ENCODE data around the gene MGAT4A. TPM values are rescaled to one million over a fixed set of nuclear protein-coding genes. Genes with fewer than 3 reads are reported as not detected.

Gene MGAT4A
- total and polyA plus RNA-seq, 2 experiments from 2014 or later: 4.4 to 5.6 TPM

GRCh38 chr2:98658816-98659490 is 72.0 kb downstream of the MGAT4A start (continued):
- no peak for TF ChIP-seq CTCF (conservative IDR thresholded peaks at IDR 0.05; ENCODE audit: low read depth in 2 of 2)

DNA sequence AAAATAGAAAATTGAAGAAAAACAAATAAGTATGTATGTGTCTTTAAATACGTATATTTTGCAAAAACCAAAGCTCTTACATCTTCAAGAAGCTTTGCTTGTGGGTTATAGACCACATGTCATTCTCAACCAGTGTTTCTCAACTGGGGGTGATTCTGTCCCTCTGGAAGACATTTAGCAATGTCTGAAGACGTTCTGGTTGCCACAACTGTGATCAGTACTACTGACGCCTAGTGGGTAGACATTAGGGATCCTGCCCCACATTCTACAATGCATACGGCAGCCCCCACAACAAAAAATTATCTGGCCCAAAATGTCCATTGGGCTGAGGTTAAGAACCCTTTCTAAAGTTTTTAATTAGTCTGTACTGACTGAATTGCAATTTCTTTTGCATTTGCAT is 74.1 kb downstream of the MGAT4A start:
- no peaks in the 10 kb centered on the region for H3K27me3 ChIP-seq (ENCODE audit: insufficient read depth)
- no peak for TF ChIP-seq CTCF (conservative IDR thresholded peaks at IDR 0.05; ENCODE audit: low read depth in 2 of 2)
- Mint-ChIP-seq H3K4me1 (no peaks in the 10 kb centered on the region; the same call in 2 of the 3 replicates), H3K4me3 (no peak overlapping the region), H3K9me3 (peaks cover 3% of the 10 kb centered on the region; the same call in 2 of the 3 replicates), H3K36me3 (ENCODE audit: low read depth) (no peaks in the 10 kb centered on the region; the same call in 2 of the 3 replicates), H3K27ac (no peak overlapping the region), H3K27me3 (ENCODE audit: insufficient read depth, low read depth, poor library complexity) (no peaks in the 10 kb centered on the region)
- no peaks in the 10 kb centered on the region for H3K36me3 ChIP-seq (ENCODE audit: insufficient read depth)
- no peaks in the 10 kb centered on the region for H4K20me1 ChIP-seq (replicated peaks; ENCODE audit: insufficient read depth)
- no peak for ATAC-seq
- H3K4me3 ChIP-seq: no peak overlapping the region
- no peaks in the 10 kb centered on the region for H3K79me2 ChIP-seq (replicated peaks; ENCODE audit: insufficient read depth)
- no peak overlapping the region for H3K4me2 ChIP-seq
- H3K4me1 ChIP-seq (ENCODE audit: insufficient read depth): no peaks in the 10 kb centered on the region
- 0 out of 2 replicates have a peak, but pooled peaks cover 4% of the 10 kb centered on the region for H3K9me2 ChIP-seq (ENCODE audit: insufficient read depth)
- no peak for DNase-seq (ENCODE audit: low spot score)
- no peak overlapping the region for H2AFZ ChIP-seq
- no peak overlapping the region for H3K27ac ChIP-seq (ENCODE audit: low read depth)
- no peaks in the 10 kb centered on the region for H3F3A ChIP-seq (replicated peaks; ENCODE audit: low read depth)

GRCh38 chr2:98654699-98655495 is 76.0 kb downstream of the MGAT4A start:
- no peaks in the 10 kb centered on the region for H3K79me2 ChIP-seq (replicated peaks; ENCODE audit: insufficient read depth)
- H3K9me2 ChIP-seq (ENCODE audit: insufficient read depth): 0 out of 2 replicates have a peak, but pooled peaks cover 4% of the 10 kb centered on the region
- no peak for ATAC-seq
- no peaks in the 10 kb centered on the region; the same call in 2 of the 3 replicates for H3K4me1 Mint-ChIP-seq
- H3K36me3 Mint-ChIP-seq (ENCODE audit: low read depth): no peaks in the 10 kb centered on the region
- no peaks in the 10 kb centered on the region for H3K4me1 ChIP-seq (ENCODE audit: insufficient read depth)
- no peak for DNase-seq (ENCODE audit: low spot score)
- no peak overlapping the region for H3K27ac Mint-ChIP-seq
- no peaks in the 10 kb centered on the region for H4K20me1 ChIP-seq (replicated peaks; ENCODE audit: insufficient read depth)
- no peak overlapping the region for H3K4me3 Mint-ChIP-seq
- no peaks in the 10 kb centered on the region; the same call in 1 of the 3 replicates for H3K9me3 Mint-ChIP-seq
- no peaks in the 10 kb centered on the region for H3F3A ChIP-seq (replicated peaks; ENCODE audit: low read depth)
- H3K36me3 ChIP-seq (ENCODE audit: insufficient read depth): no peaks in the 10 kb centered on the region
- no peak overlapping the region for H3K4me2 ChIP-seq
- no peak overlapping the region for H3K27ac ChIP-seq (ENCODE audit: low read depth)
- no peaks in the 10 kb centered on the region for H3K27me3 Mint-ChIP-seq (ENCODE audit: insufficient read depth, low read depth, poor library complexity)
- H3K27me3 ChIP-seq (ENCODE audit: insufficient read depth): no peaks in the 10 kb centered on the region
- H2AFZ ChIP-seq: no peak overlapping the region
- no peak overlapping the region for H3K4me3 ChIP-seq
- no peak for TF ChIP-seq JUNB (IDR thresholded peaks at IDR 0.05; ENCODE audit: unreplicated experiment)
- no peak for TF ChIP-seq ZNF331 (CRISPR knock-in tag; IDR thresholded peaks at IDR 0.05; ENCODE audit: low read depth)
- no peak for TF ChIP-seq STAT1 (IDR thresholded peaks at IDR 0.05; ENCODE audit: unreplicated experiment)
- no peak for TF ChIP-seq POLR2AphosphoS5 (IDR thresholded peaks at IDR 0.05; ENCODE audit: low read depth)
- TF ChIP-seq EZH2 (IDR thresholded peaks at IDR 0.05; ENCODE audit: low read depth, unreplicated experiment): no peak
- TF ChIP-seq ETS1 (IDR thresholded peaks at IDR 0.05): no peak
- TF ChIP-seq NANOG (IDR thresholded peaks at IDR 0.05; ENCODE audit: borderline replicate concordance): no peak

All from GM23338 (cell line).